ENCODE results near the gene SLC38A9.
"Not testable (repeated sequence)": the region's sequence is repeated elsewhere in the genome, so short reads cannot be mapped to it uniquely, and the experiment has no call there.

The SLC38A9 gene

GRCh38 chr5:55702598-55703345 lies 9.4 kb downstream of the SLC38A9 start:
- no peak for DNase-seq

GRCh38 chr5:55701462-55702103 lies 10.5 kb downstream of the SLC38A9 start:
- DNase-seq, result no peak

- DNase-seq, result no peak
These were observed 11.4 kb downstream of the SLC38A9 start for GRCh38 chr5:55700745-55701144.

DNA sequence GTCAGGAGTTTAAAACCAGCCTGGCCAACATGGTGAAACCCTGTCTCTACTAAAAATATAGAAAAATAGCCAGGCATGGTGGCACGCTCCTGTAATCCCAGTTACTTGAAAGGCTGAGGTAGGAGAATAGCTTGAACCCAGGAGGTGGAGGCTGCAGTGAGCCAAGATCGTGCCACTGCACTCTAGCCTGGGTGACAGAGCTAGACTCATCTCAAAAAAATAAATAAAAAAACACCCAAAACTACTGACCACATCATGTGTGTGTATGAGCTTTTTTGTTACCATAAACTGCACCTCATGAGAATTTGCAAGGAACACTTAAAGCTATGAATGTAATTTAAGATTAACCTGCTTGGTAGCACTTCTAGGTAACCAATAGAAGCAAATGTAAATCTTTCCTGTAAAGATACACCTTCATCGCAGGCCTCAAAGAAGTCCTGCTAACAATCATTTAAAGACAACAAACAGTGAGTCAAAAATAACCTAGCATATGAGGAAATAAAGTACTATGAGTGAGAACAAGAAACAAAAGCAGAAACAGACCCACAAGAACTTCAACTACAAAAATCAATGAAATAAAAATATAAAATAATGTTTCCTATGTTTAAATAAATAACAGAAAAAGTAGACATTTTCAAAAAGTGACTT lies 13.0 kb downstream of the SLC38A9 start:
- no peak for DNase-seq

DNA sequence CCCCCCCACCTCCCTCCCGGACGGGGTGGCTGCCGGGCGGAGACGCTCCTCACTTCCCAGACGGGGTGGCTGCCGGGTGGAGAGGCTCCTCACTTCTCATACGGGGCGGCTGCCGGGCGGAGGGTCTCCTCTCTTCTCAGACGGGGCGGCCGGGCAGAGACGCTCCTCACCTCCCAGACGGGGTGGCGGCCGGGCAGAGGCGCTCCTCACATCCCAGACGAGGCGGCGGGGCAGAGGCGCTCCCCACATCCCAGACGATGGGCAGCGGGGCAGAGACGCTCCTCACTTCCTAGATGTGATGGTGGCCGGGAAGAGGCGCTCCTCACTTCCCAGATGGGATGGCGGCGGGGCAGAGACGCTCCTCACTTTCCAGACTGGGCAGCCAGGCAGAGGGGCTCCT lies 15.4 kb downstream of the SLC38A9 start:
- not testable (repeated sequence) for DNase-seq

- peak in 1 of 2 donors; percentile 16 for DNase-seq
These were observed 17.8 kb downstream of the SLC38A9 start for GRCh38 chr5:55694152-55694830.

DNA sequence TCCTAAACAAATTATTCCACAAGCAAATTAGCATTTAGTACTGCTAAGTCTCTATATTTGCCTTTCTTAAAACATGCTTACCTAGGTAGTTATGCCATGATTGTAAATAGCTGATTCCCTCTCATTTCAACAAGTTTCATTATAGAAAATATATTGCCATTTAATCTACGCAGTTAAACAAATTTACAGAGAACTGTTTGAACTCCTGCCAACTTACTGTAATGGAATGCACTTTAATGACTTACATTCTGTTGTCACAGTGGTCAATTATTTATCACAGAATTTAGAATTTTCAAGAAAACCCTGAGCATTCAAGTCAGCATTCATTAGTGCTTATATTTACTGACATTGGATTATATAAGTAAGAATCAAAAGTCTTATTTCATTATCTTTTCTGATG lies 19.6 kb downstream of the SLC38A9 start:
- no peak for DNase-seq

DNA sequence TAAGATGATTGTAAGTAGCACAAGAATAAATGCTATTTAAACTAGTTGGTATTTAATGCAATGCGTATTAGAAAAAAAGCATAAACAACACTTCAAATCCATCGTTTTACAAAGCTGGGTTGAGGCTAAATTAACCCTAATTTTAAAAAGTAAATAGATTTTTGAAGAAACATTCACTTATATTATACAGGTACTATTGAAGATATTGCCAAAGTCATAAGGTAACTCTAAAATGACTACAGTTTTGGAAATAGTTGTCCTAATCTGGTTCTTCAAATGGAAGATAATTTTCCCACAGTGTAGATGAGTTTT lies 20.1 kb downstream of the SLC38A9 start:
- no peak for DNase-seq

DNA sequence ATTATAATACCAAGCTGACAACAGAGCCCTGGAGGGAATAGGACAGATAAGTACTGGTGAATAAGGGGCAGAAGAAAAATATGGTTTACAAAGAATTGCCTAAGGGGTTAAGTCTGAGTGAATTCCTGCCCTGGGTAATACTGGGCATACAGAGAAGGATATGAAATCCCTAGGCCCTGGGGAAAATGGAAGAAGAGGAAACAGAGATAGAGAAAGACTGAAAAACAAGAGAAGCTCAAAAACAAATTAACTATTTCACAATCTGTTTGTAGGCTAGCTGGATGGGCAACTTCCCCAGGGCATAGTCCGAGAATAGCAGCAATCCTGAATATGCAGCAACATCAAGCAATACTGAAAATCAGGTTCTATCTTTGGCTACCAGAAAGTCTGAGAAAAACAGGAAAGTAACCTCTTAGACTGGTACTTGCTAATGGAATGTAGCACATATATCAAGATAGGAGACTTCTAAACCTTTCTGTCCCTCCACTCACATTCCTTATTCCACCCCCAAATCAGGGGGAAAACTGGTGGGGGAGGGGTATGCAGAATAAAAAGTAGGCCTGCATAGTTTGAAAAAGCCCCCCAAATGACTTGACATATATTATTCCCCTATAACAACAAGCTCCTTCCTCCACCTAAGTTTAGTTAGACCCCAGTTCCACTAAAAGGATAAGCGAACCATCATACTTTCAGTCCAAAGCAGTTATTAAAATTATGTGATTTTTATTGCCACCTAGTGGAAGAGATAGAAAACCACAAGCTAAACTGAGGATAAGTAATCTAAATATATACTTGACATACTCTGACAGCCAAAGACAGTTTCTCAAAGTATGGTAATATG lies 20.6 kb downstream of the SLC38A9 start:
- peak in 1 of 2 donors; percentile 52 for DNase-seq

- no peak for DNase-seq
These were observed 30.1 kb downstream of the SLC38A9 start for GRCh38 chr5:55682071-55682470.

DNA sequence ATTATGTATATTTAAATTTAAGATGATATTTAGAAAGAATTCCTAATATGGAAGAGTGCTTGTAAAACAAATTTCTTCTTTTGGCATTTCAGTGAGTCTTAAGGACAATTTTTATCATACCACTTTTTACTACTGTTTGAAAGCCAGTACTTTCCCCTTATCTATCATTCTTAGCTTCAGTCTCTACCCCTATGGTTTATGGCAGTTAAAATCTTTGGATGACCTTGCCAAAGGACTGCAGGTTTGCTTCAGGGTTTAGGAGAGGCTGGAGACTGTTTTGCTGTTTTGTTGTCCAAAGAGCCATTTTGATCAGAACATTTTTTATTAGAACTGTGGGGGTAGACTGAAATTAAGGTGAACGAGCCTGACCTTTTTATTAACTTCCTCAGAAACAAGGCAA lies 30.8 kb downstream of the SLC38A9 start:
- no peak for DNase-seq

- DNase-seq, result no peak
These were observed 31.8 kb downstream of the SLC38A9 start for GRCh38 chr5:55680353-55680752.

DNA sequence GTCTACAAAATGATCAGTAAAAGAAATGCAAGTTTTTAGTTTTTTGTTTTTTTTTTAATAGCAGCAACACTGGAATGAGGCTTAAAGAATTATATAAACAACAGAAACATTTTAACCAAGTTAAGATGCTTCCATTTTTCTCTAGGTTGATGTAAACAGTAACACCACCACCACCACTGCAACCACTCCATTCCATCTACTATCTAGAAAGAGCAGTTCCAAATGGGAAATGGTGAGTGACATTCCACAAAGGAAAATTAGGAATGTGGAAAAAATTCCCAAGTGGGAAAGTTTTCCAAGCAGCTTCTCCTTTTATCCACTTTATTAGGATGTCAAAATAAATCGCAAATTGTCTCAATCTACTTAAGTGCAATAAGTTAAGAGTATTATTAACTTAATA lies 32.6 kb downstream of the SLC38A9 start:
- DNase-seq, result no peak

DNA sequence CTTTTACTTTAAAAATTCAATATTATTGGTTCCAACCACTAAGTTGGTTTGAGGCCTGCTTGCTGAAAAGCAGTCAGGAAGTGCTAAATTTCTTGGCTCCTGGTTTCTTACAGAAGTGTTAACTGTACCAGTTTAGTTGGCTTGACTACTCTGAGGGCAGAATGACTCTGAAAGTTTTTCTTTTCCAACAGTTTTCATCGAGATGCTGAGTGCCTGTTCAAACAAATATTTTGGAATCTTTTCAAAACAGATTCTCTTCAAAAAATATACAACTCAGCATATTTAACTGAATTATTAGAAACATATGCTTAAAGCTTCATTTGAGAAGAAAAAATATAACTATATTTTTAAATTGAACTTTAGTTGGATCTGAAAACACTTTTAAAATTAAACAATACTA lies 37.0 kb downstream of the SLC38A9 start:
- DNase-seq, result no peak

- DNase-seq, result no peak
These were observed 37.8 kb downstream of the SLC38A9 start for GRCh38 chr5:55674340-55674739.

GRCh38 chr5:55672477-55672911 lies 39.6 kb downstream of the SLC38A9 start:
- DNase-seq, result no peak

GRCh38 chr5:55671975-55672374 lies 40.1 kb downstream of the SLC38A9 start:
- no peak for DNase-seq

- DNase-seq, result no peak
These were observed 43.8 kb downstream of the SLC38A9 start for GRCh38 chr5:55668356-55668755.

DNA sequence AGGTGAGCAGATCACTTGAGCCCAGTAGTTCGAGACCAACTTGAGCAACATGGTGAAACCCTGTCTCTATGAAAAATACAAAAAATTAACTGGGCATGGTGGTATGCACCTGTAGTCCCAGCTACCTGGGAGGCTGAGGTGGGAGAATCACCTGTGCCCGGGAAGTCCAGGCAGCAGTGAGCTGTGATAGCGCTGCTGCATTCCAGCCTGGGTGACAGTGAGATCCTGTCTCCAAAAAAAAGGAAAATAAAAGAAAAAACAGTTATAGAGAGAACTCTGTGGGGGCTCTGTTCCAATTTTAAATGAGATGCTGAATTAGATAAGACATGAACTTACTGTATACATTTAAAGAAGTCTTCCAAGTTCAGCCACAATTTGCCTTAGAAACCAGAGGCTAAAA lies 44.2 kb downstream of the SLC38A9 start:
- no peak for DNase-seq

- no peak for DNase-seq
These were observed 47.1 kb downstream of the SLC38A9 start for GRCh38 chr5:55665065-55665464.

- no peak for DNase-seq
These were observed 54.7 kb downstream of the SLC38A9 start for GRCh38 chr5:55657443-55657842.

GRCh38 chr5:55650386-55650785 lies 61.7 kb downstream of the SLC38A9 start:
- DNase-seq, result peak in 1 of 2 donors; percentile 37

DNA sequence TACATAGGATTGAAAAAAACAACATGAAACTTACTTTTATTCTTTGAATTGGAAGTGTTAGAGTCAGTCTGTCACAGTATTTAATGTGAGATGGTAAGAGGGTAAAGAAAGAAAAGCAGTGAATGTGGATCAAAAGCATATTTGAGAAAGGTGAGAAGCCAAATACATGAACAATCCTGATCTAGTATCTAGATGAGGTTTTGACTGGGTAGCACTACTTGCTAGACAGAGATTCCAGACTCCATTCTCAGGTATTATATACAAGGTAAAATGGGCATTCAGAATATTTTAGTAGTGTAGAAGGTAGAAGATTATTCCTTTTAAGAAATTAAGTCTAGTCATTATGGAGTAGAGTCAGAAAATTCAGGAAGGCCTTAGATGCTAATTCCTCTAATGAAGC lies 62.2 kb downstream of the SLC38A9 start:
- no peak for DNase-seq
